ENCODE data around the gene ATOH1. TPM values are rescaled to one million over a fixed set of nuclear protein-coding genes. Genes with fewer than 3 reads are reported as not detected.

ATOH1 gene
- total RNA-seq, 1 experiment from 2014 or later = not detected

DNA sequence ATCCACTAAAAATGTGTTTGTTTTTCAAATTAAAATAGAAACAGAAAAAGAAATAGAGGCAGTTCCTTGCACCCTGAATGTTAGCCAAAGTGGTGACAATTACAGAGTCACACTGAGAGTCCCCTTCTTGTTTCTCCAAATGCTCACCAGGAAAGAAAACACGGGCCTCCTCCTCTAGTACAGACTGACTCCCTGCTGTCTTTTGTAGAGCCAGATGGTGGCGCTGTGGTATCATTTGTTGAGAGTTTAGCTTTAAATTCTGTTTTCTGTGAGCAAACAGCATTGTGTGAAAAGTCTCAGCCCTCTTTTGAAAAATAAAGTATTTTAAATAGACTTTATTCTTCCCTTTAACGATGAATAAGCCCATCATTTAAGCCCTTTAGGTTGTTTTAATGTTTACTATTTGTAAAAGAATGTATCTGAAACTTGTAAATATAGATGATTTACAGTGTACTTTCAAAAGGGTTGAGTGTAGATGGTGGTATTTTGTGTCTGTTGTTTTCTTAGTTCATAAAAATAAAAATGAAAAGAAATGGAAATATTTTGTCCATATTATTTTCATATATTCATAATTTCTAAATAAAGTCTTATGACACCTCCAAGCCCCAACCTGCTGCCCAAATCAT, 36.9 kb upstream of the ATOH1 start:
- CTCF ChIA-PET = no interaction called here

DNA sequence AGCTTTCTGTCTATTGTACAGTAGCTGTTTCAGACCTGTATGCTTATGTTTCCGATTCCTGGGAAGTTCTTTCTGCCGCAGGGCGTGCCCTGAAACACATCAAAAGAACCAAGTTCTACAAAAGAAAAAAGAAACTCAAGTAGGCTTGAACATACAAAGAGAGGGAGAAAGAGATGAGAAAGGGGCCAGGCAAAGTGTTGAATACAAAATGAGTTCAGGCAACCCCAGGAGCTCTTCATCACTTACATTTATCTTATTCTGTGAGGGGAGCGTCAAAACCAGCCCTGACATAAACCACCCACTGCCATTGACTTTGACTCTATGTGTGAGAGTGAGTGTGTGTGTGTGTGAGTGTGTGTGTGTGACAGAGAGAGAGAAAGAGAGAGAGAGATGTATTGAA, 26.5 kb upstream of the ATOH1 start:
- H3K4me2 ChIP-seq = no peak overlapping the region
- no peaks in the 10 kb centered on the region for H3K79me2 ChIP-seq (ENCODE audit: low read depth)
- POLR2A ChIA-PET (ENCODE audit: unreplicated experiment) = no interaction called here
- intact Hi-C loops (cut with micrococcal nuclease; ENCODE audit: unreplicated experiment) = no loop called here
- H2AFZ ChIP-seq = no peak overlapping the region
- H4K20me1 ChIP-seq (ENCODE audit: insufficient read depth) = no peaks in the 10 kb centered on the region
- DNase-seq = no peak
- TF ChIP-seq EZH2 (IDR thresholded peaks at IDR 0.05; ENCODE audit: low read depth) = no peak
- TF ChIP-seq, protein P1, sequence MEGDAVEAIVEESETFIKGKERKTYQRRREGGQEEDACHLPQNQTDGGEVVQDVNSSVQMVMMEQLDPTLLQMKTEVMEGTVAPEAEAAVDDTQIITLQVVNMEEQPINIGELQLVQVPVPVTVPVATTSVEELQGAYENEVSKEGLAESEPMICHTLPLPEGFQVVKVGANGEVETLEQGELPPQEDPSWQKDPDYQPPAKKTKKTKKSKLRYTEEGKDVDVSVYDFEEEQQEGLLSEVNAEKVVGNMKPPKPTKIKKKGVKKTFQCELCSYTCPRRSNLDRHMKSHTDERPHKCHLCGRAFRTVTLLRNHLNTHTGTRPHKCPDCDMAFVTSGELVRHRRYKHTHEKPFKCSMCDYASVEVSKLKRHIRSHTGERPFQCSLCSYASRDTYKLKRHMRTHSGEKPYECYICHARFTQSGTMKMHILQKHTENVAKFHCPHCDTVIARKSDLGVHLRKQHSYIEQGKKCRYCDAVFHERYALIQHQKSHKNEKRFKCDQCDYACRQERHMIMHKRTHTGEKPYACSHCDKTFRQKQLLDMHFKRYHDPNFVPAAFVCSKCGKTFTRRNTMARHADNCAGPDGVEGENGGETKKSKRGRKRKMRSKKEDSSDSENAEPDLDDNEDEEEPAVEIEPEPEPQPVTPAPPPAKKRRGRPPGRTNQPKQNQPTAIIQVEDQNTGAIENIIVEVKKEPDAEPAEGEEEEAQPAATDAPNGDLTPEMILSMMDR (conservative IDR thresholded peaks at IDR 0.05) = no peak
- H3K4me1 ChIP-seq (replicated peaks; ENCODE audit: insufficient read depth) = no peaks in the 10 kb centered on the region
- BruUV-seq (replicated peaks) = no TSS peak
- no peaks in the 10 kb centered on the region for H3K27me3 ChIP-seq (ENCODE audit: insufficient read depth, low read depth)
- H3K9me3 ChIP-seq (ENCODE audit: insufficient read depth, low read depth) = no peaks in the 10 kb centered on the region
- no peaks in the 10 kb centered on the region for H3K36me3 ChIP-seq (ENCODE audit: low read depth)
- no peak overlapping the region for H3K27ac ChIP-seq
- no peaks in the 10 kb centered on the region for H3F3A ChIP-seq (ENCODE audit: insufficient read depth, low read depth)
- no peak overlapping the region for H3K4me3 ChIP-seq
- CTCF ChIA-PET = no interaction called here
- H3K9me2 ChIP-seq (ENCODE audit: insufficient read depth) = no peaks in the 10 kb centered on the region

More for the DNA sequence above, 36.9 kb upstream of the ATOH1 start:
- Histone ChIP-seq H2AFZ (no peak overlapping the region), H3K9me3 (ENCODE audit: insufficient read depth, low read depth) (no peaks in the 10 kb centered on the region), H3K4me2 (no peak overlapping the region), H3K27me3 (ENCODE audit: insufficient read depth, low read depth) (no peaks in the 10 kb centered on the region), H3K9me2 (ENCODE audit: insufficient read depth) (no peaks in the 10 kb centered on the region), H3K27ac (no peak overlapping the region), H4K20me1 (ENCODE audit: insufficient read depth) (no peaks in the 10 kb centered on the region), H3K79me2 (ENCODE audit: low read depth) (no peaks in the 10 kb centered on the region), H3F3A (ENCODE audit: insufficient read depth, low read depth) (no peaks in the 10 kb centered on the region), H3K4me3 (no peak overlapping the region), H3K36me3 (ENCODE audit: low read depth) (no peaks in the 10 kb centered on the region), H3K4me1 (replicated peaks; ENCODE audit: insufficient read depth) (no peaks in the 10 kb centered on the region)
- BruUV-seq (replicated peaks) = no TSS peak
- intact Hi-C loops (cut with micrococcal nuclease; ENCODE audit: unreplicated experiment) = loop anchor here (1.0 to 10.0 kb wide), 2 partner anchors 336 to 463 kb away; no protein-coding TSS in a partner anchor
- TF ChIP-seq, protein P1 (conservative IDR thresholded peaks at IDR 0.05) = peak; percentile 82
- no peak for TF ChIP-seq EZH2 (IDR thresholded peaks at IDR 0.05; ENCODE audit: low read depth)
- peak; percentile 22 to 34 for DNase-seq
- POLR2A ChIA-PET (ENCODE audit: unreplicated experiment) = no interaction called here

DNA sequence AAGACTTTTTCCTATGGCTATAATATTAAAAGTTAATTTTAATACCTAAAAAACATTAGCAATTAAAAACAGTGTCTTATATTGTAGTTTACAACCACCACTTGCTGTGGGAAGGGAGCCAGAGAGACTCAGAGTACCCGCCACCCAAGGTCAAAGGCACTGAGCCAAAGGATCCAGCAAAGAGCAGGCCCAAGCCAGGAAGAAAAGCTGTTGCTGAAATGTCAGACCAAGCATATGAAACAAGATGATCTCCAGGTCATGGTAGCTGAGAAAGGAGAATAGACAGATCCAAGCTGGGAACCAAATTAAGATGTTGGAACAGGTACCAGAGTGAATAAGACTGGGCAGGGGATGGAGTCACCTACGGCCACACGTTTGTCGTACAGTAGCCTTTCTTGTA, 18.8 kb upstream of the ATOH1 start:
- no TSS peak for BruUV-seq (replicated peaks)
- Histone ChIP-seq H3F3A (ENCODE audit: insufficient read depth, low read depth) (no peaks in the 10 kb centered on the region), H3K4me3 (no peak overlapping the region), H3K36me3 (ENCODE audit: low read depth) (no peaks in the 10 kb centered on the region), H3K27me3 (ENCODE audit: insufficient read depth, low read depth) (no peaks in the 10 kb centered on the region), H3K9me2 (ENCODE audit: insufficient read depth) (no peaks in the 10 kb centered on the region), H3K27ac (no peak overlapping the region), H3K9me3 (ENCODE audit: insufficient read depth, low read depth) (no peaks in the 10 kb centered on the region), H3K4me2 (no peak overlapping the region), H3K4me1 (replicated peaks; ENCODE audit: insufficient read depth) (no peaks in the 10 kb centered on the region), H4K20me1 (ENCODE audit: insufficient read depth) (no peaks in the 10 kb centered on the region), H2AFZ (no peak overlapping the region), H3K79me2 (ENCODE audit: low read depth) (no peaks in the 10 kb centered on the region)
- CTCF ChIA-PET = no interaction called here
- no peak for DNase-seq
- POLR2A ChIA-PET (ENCODE audit: unreplicated experiment) = no interaction called here
- intact Hi-C loops (cut with micrococcal nuclease; ENCODE audit: unreplicated experiment) = no loop called here
- TF ChIP-seq EZH2 (IDR thresholded peaks at IDR 0.05; ENCODE audit: low read depth) = no peak
- TF ChIP-seq, protein P1 (conservative IDR thresholded peaks at IDR 0.05) = no peak
